ENCODE measurements around the gene RAB40B. TPM values are rescaled to one million over a fixed set of nuclear protein-coding genes. Genes with fewer than 3 reads are reported as not detected.

Gene RAB40B
- total and polyA plus RNA-seq, 4 donors = 11.8 to 32.3 (median 21.8) TPM

DNA sequence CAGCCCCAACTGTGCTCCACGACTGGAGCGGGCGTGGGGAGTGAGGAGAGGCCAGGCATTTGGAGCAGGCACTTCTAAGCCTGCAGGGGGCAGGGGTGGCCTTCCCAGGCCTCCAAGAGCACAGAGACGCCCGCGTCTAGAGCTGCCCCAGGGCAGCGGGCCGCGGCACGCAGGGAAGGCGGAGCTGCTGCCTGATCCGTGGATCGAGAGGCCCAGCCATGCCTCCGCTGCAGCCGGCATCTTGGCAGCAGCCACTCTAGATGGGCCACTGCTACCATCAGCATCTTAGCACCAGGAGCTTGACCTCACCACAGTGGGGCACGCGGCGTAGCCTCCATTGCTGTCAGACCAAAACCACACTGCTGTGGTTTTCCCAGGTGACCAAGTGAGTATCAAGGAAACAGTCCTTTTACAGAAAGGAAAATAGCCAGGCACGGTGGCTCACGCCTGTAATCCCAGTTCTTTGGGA lies 29.8 kb downstream of the RAB40B start:
- H3K4me1 ChIP-seq (ENCODE audit: control insufficient read depth, insufficient read depth, low read length) = peaks cover 25% of the 10 kb centered on the region
- H3K27ac ChIP-seq (ENCODE audit: low read depth, low read length) = no peak overlapping the region
- WGBS (ENCODE audit: insufficient coverage) = 30% methylated on average over 19 of the region's 20 CpGs
- peak in 2 of 6 donors; percentile 33 to 44 for DNase-seq (ENCODE audit: low read depth in 4 of 6, low spot score in 6 of 6)
- no peak overlapping the region for H3K4me3 ChIP-seq (ENCODE audit: low read depth, low read length)
- no peaks in the 10 kb centered on the region for H3K27me3 ChIP-seq (ENCODE audit: control insufficient read depth, insufficient read depth, low read length)
- H3K9me3 ChIP-seq (ENCODE audit: control insufficient read depth, insufficient read depth, low read length) = no peaks in the 10 kb centered on the region
- H3K36me3 ChIP-seq (ENCODE audit: control insufficient read depth, insufficient read depth, low read length) = peaks cover 29% of the 10 kb centered on the region

DNA sequence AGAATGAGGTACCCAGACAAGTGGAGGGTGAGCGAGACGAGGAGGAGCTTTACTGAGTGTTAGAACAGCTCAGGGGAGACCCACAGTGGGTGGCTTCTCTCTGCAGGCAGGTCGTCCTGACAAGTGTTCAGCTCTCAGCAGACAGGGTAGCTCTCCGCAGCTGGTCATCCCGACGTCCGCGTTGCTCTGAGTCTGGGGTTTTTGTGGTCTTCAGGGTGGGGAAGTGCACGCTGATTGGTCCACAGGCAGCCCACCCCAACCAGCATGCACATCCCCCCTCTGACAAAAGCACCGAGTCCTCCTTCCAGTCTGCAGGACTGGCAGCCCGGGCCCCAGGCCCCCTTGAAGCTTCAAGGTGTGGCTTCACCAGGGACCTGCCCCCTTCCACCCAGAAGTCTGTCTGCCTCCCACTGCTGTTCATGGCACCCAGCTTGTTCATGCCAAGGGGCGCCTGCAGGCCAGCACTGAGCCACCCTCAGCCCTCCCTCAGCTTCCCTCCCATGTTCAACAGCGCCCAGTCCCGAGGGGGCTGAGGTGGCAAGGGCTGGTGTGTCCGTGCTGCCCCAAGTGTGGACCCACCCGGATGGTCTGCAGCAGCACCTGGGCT lies 30.4 kb downstream of the RAB40B start:
- no peaks in the 10 kb centered on the region for H3K9me3 ChIP-seq (ENCODE audit: control insufficient read depth, insufficient read depth, low read length)
- no peak overlapping the region for H3K4me3 ChIP-seq (ENCODE audit: low read depth, low read length)
- no peak for DNase-seq (ENCODE audit: low read depth in 4 of 6, low spot score in 6 of 6)
- 65% methylated on average over 9 of the region's 16 CpGs for WGBS (ENCODE audit: insufficient coverage)
- peaks cover 34% of the 10 kb centered on the region for H3K36me3 ChIP-seq (ENCODE audit: control insufficient read depth, insufficient read depth, low read length)
- peaks cover 25% of the 10 kb centered on the region for H3K4me1 ChIP-seq (ENCODE audit: control insufficient read depth, insufficient read depth, low read length)
- no peaks in the 10 kb centered on the region for H3K27me3 ChIP-seq (ENCODE audit: control insufficient read depth, insufficient read depth, low read length)
- H3K27ac ChIP-seq (ENCODE audit: low read depth, low read length) = no peak overlapping the region

DNA sequence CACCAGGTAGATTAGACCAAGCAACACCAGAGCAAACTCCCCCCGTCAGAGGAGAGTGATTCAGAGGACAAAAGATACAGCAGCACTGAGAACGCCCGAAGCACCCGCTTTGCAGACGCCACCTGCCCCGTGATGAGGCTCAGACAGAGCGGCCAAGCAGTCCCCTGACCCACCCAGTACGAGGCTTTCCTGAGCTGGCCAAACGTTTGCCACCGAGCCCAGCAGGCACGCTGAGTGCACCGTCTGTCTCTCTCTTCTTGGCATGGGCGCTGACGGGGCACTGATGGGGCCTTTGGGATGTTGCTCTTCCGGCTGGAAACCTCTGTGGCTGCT lies 30.9 kb downstream of the RAB40B start:
- no peaks in the 10 kb centered on the region for H3K27me3 ChIP-seq (ENCODE audit: control insufficient read depth, insufficient read depth, low read length)
- H3K4me3 ChIP-seq (ENCODE audit: low read depth, low read length) = no peak overlapping the region
- H3K9me3 ChIP-seq (ENCODE audit: control insufficient read depth, insufficient read depth, low read length) = no peaks in the 10 kb centered on the region
- DNase-seq (ENCODE audit: low read depth in 4 of 6, low spot score in 6 of 6) = peak in 1 of 6 donors; percentile 30
- WGBS (ENCODE audit: insufficient coverage) = 77% methylated on average over 15 of the region's 15 CpGs
- H3K36me3 ChIP-seq (ENCODE audit: control insufficient read depth, insufficient read depth, low read length) = peaks cover 39% of the 10 kb centered on the region
- H3K27ac ChIP-seq (ENCODE audit: low read depth, low read length) = no peak overlapping the region
- peaks cover 25% of the 10 kb centered on the region for H3K4me1 ChIP-seq (ENCODE audit: control insufficient read depth, insufficient read depth, low read length)

DNA sequence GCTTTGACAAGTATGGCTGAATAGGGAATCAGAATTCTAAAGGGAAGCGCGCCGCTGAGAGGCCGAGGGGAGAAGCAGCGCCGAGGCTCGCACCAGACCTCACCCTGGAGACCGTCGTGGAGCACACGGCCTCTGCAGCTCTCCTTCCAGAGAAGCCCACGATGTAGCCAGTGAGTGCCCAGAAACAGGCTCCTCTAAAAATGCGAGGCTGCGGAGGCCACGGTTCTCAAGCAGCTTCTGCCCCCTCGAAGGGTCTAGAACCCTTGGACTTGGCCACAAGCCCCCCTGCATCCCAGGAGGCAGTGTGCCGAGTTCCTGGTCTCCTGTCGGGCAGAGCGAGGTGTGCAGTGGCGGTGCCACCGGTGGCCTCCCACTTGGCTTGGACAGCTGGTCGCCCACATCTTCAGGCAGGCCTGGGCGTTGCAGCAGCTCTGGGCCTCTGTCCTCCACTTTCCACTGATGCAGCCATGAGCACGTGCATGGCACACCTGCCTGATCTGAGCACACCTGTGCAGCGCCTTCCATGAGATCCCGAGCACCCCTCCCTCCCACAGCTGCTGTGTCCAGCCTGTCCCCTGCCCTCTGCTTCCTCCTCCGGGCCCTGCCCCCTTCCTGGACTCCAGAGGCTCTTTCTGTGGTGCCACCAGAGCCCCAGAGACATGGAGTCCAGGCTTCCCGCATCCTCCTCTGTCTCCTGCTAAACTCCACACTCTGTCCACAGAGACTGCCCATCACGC lies 31.4 kb downstream of the RAB40B start:
- 87% methylated on average over 28 of the region's 28 CpGs for WGBS (ENCODE audit: insufficient coverage)
- H3K27me3 ChIP-seq (ENCODE audit: control insufficient read depth, insufficient read depth, low read length) = no peaks in the 10 kb centered on the region
- no peak for DNase-seq (ENCODE audit: low read depth in 4 of 6, low spot score in 6 of 6)
- H3K36me3 ChIP-seq (ENCODE audit: control insufficient read depth, insufficient read depth, low read length) = peaks cover 45% of the 10 kb centered on the region
- H3K9me3 ChIP-seq (ENCODE audit: control insufficient read depth, insufficient read depth, low read length) = no peaks in the 10 kb centered on the region
- no peak overlapping the region for H3K27ac ChIP-seq (ENCODE audit: low read depth, low read length)
- H3K4me3 ChIP-seq (ENCODE audit: low read depth, low read length) = no peak overlapping the region
- peaks cover 25% of the 10 kb centered on the region for H3K4me1 ChIP-seq (ENCODE audit: control insufficient read depth, insufficient read depth, low read length)

DNA sequence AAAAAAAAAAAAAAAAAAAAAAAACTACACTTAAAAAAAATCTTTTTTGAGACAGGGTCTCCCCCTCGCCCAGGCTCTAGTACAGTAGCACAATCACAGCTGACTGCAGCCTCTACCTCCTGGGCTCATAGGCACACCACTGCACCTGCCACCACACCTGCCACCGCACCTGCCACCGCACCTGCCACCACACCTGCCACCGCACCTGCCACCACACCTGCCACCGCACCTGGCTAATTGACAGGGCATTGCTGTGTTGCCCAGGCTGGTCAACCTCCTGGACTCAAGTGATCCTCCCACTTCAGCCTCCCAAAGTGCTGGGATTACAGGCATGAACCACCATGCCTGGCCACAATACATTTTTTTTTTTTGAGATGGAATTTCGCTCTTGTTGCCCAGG lies 32.6 kb downstream of the RAB40B start:
- H3K27me3 ChIP-seq (ENCODE audit: control insufficient read depth, insufficient read depth, low read length) = no peaks in the 10 kb centered on the region
- WGBS (ENCODE audit: insufficient coverage) = 98% methylated on average over 6 of the region's 6 CpGs
- no peak for DNase-seq (ENCODE audit: low read depth in 4 of 6, low spot score in 6 of 6)
- H3K27ac ChIP-seq (ENCODE audit: low read depth, low read length) = no peak overlapping the region
- H3K36me3 ChIP-seq (ENCODE audit: control insufficient read depth, insufficient read depth, low read length) = peaks cover 57% of the 10 kb centered on the region
- H3K4me3 ChIP-seq (ENCODE audit: low read depth, low read length) = no peak overlapping the region
- H3K4me1 ChIP-seq (ENCODE audit: control insufficient read depth, insufficient read depth, low read length) = peaks cover 25% of the 10 kb centered on the region
- no peaks in the 10 kb centered on the region for H3K9me3 ChIP-seq (ENCODE audit: control insufficient read depth, insufficient read depth, low read length)

DNA sequence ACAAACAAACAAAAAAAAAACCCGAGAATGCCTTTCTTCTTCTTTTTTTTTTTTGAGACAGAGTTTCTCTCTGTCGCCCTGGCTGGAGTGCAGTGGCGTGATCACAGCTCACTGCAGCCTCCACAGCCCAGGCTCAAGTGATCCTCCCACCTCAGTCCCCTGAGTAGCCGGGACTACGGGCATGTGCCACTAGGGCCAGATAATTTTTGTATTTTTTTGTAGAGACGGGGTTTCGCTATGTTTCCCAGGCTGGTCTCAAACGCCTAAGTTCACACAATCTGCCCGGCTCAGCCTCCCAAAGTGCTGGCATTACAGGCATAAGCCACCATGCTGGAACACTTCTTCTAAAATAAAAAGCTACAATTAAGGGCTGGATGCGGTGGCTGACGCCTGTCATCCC lies 33.3 kb downstream of the RAB40B start:
- Histone ChIP-seq H3K36me3 (ENCODE audit: control insufficient read depth, insufficient read depth, low read length) (peaks cover 63% of the 10 kb centered on the region), H3K4me1 (ENCODE audit: control insufficient read depth, insufficient read depth, low read length) (peaks cover 25% of the 10 kb centered on the region), H3K27ac (ENCODE audit: low read depth, low read length) (no peak overlapping the region), H3K4me3 (ENCODE audit: low read depth, low read length) (no peak overlapping the region), H3K27me3 (ENCODE audit: control insufficient read depth, insufficient read depth, low read length) (no peaks in the 10 kb centered on the region), H3K9me3 (ENCODE audit: control insufficient read depth, insufficient read depth, low read length) (no peaks in the 10 kb centered on the region)
- WGBS (ENCODE audit: insufficient coverage) = 55% methylated on average over 3 of the region's 11 CpGs
- no peak for DNase-seq (ENCODE audit: low read depth in 4 of 6, low spot score in 6 of 6)

DNA sequence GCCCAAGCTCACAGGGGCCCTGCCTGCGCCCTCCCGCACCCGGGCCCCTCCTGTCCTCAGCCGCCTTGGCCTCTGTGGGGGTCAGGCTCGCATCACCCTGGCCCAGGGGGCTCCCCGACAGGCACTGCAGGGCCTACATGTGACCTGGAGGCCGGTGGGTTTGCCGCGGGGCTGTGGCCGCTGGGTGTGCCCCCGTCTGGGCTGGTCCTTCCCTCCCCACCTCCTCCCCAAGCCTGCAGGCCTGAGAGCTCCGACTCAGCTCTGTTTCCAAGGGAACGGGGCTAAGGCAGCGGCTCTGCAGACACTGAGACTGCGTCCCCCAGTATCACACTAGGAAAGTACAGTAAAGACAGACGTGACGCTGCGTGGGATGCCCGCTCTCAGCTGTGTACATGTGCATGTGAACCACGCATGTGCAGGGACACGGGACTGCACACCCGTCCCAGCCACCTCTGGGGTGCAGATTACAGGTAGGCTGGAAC lies 33.8 kb downstream of the RAB40B start:
- H3K4me3 ChIP-seq (ENCODE audit: low read depth, low read length) = no peak overlapping the region
- 30% methylated on average over 22 of the region's 22 CpGs for WGBS (ENCODE audit: insufficient coverage)
- no peaks in the 10 kb centered on the region for H3K27me3 ChIP-seq (ENCODE audit: control insufficient read depth, insufficient read depth, low read length)
- no peak overlapping the region for H3K27ac ChIP-seq (ENCODE audit: low read depth, low read length)
- peak in 2 of 6 donors; percentile 53 to 70 for DNase-seq (ENCODE audit: low read depth in 4 of 6, low spot score in 6 of 6)
- H3K4me1 ChIP-seq (ENCODE audit: control insufficient read depth, insufficient read depth, low read length) = peaks cover 25% of the 10 kb centered on the region
- H3K36me3 ChIP-seq (ENCODE audit: control insufficient read depth, insufficient read depth, low read length) = peaks cover 67% of the 10 kb centered on the region
- no peaks in the 10 kb centered on the region for H3K9me3 ChIP-seq (ENCODE audit: control insufficient read depth, insufficient read depth, low read length)

DNA sequence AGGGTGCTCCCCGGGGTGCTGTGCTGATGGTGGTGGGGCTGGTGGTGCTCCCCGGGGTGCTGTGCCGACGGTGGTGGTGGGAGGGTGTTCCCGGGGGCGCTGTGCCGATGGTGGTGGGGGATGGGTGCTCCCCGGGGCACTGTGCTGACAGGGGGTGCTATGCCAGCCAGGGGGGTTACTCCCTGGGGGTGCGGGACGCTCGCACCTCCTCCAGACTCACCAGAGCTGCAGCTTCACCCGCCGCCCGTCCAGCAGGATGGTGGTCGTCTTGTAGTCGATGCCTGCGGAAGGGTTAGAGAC lies 34.3 kb downstream of the RAB40B start:
- Histone ChIP-seq H3K36me3 (ENCODE audit: control insufficient read depth, insufficient read depth, low read length) (peaks cover 72% of the 10 kb centered on the region), H3K4me3 (ENCODE audit: low read depth, low read length) (no peak overlapping the region), H3K9me3 (ENCODE audit: control insufficient read depth, insufficient read depth, low read length) (no peaks in the 10 kb centered on the region), H3K27ac (ENCODE audit: low read depth, low read length) (no peak overlapping the region), H3K27me3 (ENCODE audit: control insufficient read depth, insufficient read depth, low read length) (no peaks in the 10 kb centered on the region), H3K4me1 (ENCODE audit: control insufficient read depth, insufficient read depth, low read length) (peaks cover 25% of the 10 kb centered on the region)
- no peak for DNase-seq (ENCODE audit: low read depth in 4 of 6, low spot score in 6 of 6)
- 83% methylated on average over 9 of the region's 17 CpGs for WGBS (ENCODE audit: insufficient coverage)

DNA sequence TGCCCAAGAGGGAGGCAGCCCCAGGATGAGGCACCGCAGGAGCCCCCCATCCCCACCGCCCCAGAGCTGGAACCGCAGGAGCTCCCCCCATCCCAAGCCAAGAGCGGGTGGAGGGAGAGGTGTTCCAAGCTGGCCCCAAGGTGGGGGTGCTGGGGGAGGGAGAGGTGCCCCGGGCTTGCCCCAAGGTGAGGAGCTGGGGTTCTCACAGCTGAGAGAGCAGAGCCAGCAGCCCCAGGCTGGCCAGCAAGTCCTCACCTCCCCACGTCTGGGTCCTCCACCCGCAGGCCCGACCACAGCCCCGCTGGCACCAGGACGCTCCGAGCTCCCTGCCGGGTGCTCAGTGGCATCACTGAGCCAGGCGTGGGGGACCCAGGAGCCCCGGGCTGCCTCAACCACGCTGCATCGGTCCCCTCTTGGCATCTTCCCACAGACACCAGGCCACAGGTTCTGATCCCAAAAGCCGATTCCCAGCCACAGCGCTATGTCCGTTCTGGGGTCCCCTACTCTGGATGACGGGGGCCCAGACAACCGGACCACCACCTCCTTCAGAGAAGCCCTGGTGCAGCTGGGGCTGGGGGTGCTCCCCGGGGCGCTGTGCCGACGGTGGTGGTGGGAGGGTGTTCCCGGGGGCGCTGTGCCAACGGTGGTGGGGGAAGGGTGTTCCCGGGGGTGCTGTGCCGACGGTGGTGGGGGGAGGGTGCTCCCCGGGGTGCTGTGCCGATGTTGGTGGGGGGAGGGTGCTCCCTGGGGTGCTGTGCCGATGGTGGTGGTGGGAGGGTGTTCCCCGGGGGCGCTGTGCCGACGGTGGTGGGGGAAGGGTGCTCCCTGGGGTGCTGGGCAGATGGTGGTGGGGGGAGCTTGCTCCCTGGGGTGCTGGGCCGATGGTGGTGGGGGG lies 34.9 kb downstream of the RAB40B start:
- peaks cover 22% of the 10 kb centered on the region for H3K4me1 ChIP-seq (ENCODE audit: control insufficient read depth, insufficient read depth, low read length)
- H3K9me3 ChIP-seq (ENCODE audit: control insufficient read depth, insufficient read depth, low read length) = no peaks in the 10 kb centered on the region
- H3K36me3 ChIP-seq (ENCODE audit: control insufficient read depth, insufficient read depth, low read length) = peaks cover 77% of the 10 kb centered on the region
- 92% methylated on average over 24 of the region's 39 CpGs for WGBS (ENCODE audit: insufficient coverage)
- DNase-seq (ENCODE audit: low read depth in 4 of 6, low spot score in 6 of 6) = no peak
- H3K27me3 ChIP-seq (ENCODE audit: control insufficient read depth, insufficient read depth, low read length) = no peaks in the 10 kb centered on the region
- H3K4me3 ChIP-seq (ENCODE audit: low read depth, low read length) = no peak overlapping the region
- H3K27ac ChIP-seq (ENCODE audit: low read depth, low read length) = no peak overlapping the region
